ENCODE data around the gene CAPN12.
"Not testable (repeated sequence)": the region's sequence is repeated elsewhere in the genome, so short reads cannot be mapped to it uniquely, and the experiment has no call there.

Gene CAPN12

DNA sequence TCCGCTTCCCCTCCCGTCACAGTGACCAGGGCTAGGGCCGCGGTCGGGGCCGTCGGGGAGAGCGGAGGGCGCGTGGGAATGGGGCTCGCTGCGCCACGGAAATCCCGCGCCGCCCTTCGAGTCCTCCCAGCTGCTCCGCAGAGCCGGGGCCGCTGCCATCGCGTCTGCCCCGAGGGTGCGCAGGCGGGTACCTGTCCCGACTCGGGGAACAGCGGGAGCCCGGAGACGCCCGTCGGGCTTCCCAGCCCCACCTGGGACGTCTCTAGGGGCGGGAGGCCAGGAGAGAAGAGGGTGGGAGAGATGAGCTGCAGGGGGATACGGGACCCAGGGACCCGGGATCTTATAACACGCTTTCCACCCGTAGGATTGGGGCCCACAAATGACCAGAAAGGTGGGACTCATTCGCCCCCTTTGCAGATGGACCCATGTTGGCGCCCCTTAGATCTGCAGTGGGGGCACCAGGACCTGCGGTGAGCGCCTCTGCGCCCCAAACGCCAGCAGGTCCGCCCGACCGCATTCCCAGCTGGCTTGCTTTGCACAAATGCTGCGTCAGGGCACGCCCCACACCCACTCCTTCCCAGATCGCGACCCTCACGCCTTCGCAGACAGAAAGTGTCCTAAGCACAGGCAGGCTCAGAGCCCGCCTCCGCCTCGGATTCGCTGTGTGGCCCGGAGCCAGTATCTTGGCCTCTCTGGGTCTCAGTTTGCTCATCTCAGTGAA is 26.1 kb upstream of the CAPN12 start:
- DNase-seq = not testable (repeated sequence)

DNA sequence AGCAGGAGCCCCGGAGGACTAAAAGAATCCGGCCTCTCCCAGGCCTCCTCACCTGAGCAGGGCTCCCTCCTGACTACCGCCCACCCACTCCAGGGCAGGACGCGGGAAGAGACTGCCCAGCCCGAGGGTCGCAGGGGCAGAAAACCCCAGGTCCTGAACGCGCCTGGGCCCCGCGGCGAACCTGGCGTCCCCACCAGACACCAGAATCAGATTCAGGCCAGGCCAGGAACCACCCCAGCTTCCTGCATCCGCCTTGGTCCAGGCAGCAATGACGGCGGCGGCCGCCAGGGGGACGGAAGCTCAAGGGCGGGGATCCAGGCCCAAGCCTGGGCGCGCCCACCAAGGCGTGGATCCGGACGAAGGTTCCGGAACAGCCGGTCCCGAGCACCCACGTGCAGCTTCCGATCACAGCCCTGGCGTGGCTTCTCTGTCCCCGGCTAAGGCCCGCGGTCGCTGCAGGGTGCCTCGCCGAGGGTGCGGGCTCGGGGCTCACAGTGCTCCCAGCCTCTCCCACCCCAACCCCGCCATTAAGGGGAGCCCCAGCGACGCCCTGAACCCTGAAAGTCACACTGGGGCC is 25.4 kb upstream of the CAPN12 start:
- DNase-seq = no peak

DNA sequence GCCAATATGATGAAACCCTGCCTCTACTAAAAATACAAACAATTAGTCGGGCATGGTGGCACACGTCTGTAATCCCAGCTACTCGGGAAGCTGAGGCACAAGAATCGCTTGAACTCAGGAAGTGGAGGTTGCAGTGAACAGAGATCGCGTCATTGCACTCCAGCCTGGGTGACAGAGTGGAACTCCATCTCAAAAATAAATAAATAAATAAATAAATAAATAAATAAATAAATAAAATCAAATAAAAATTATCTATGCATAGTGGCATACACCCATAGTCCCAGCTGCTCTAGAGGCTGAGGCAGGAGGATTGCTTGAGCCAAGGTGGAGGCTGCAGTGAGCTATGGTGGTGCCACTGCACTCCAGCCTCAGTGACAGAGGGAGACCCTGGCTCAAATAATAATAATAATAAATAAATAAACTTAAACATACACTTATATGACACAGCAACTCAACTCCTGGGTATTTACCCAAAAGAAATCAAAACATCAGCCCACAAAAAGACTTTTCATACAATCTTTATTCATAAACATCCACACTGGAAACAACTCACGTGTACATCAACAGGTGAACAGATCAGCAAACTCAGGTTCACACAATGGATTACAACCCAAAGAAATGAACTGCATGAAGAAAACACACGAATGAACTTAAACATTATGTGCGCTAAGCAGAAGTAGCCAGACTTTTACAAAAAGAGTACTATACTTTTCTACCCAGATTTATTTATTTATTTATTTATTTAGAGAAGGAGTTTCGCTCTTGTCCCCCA is 22.2 kb upstream of the CAPN12 start:
- DNase-seq = no peak

DNA sequence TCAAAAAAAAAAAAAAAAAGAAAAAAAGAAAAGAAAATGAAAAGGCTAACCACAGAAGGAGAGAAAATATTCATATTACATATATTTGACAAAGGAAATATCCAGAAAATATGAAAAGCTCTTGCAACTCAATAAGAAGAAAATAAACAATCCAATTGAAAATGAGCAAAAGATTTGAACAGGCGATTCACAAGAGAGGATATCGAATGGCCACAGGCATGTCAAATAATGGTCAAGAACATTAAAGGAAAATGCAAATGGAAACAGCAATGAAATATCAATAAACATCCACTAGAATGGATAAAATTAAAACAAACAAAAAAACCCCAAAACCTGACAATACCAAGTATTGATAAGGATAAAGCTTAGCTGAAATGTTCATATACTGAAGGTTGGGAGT is 20.9 kb upstream of the CAPN12 start:
- no peak for DNase-seq

DNA sequence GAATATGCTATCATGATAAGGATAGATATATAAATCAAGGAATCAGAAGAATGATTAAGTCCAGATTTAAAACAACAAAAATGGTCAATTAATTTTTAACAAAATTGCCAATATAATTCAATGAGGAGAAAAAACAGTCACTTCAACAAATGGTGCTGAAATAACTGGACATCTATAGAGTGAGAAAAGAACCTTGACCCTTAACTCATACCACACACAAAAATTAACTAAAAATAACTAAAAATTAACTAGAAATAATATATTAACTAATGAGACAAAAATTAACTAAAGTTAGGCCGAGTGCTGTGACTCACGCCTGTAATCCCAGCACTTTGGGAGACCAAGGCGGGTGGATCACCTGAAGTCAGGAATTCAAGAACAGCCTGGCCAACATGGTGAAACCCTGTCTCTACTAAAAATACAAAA is 19.5 kb upstream of the CAPN12 start:
- DNase-seq = no peak

DNA sequence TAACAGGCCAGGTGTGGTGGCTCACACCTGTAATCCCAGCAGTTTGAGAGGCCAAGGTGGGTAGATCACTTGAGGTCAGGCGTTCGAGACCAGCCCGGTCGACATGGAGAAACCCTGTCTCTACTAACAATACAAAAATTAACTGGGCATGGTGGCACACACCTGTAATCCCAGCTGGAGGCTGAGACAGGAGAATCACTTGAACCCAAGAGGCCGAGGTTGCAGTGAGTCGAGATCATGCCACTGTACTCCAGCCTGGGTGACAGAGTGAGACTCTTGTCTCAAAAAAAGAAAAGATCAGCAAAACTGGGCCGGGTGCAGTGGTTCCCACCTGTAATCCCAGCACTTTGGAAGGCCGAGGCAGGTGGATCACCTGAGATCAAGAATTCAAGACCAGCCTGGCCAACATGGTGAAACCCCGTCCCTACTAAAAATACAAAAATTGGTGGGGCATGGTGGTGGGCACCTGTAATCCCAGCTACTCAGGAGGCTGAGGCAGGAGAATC is 17.7 kb upstream of the CAPN12 start:
- not testable (repeated sequence) for DNase-seq

DNA sequence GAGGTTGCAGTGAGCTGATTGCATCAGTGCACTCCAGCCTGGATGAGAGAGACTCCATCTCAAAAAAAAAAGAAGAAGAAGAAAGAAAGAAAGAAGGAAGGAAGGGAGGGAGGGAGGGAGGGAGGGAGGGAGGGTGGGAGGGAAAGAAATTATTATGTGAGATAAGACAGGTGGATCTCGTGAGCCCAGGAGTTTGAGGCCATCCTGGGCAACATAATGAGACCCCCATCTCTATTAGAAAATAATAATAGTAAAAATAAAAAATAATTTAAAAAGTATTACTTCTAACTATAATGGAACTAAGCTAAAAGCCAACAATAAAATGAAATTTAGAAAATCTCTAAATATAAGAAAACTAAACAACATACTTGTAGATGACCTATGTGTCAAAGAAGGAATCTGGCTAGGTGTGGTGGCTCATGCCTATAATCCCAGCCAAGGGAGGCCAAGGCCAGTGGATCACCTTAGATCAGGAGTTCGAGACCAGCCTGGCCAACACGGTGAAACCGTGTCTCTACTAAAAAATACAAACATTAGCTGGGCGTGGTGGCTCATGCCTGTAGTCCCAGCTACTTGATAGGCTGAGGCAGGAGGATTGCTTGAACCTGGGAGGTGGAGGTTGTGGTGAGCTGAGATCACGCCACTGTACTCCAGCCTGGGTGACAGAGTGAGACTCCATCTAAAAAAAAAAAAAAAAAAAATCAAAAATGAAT is 16.7 kb upstream of the CAPN12 start:
- DNase-seq = not testable (repeated sequence)

DNA sequence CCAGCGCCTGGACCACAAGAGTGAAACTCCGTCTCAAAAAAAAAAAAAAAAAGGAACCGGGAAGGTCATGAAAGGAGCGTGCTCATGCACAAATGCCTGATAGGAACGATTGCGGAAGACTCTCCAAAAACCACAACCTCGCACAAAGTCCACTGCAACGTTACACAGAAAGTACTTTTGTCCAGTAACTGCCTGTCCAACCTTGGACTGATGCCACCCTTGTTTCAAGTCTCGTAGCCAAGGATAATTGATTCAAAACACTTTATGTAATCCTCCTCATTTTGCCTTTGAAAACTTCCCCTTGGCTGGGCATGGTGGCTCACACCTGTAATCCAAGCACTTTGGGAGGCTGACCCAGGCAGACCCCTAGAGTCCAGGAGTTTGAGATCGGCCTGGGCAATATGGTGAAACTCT is 15.3 kb upstream of the CAPN12 start:
- DNase-seq = no peak

DNA sequence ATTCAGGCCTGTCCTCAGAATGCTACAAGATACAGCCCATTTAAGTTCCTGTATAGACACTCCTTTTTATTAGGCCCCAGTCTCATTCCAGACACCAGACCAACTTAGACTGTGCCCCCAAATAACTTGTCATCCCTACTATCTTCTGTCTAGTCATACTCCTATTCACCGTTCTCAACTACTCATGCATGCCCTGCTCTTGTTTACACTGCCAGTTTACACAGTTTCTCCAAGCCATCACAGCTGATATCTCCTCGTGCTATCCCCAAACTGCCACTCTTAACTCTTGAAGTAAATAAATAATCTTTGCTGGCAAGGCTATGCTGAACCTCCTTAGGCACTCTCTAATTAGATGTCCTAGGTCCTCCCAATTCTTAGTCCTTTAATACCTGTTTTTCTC is 9.9 kb upstream of the CAPN12 start:
- not testable (repeated sequence) for DNase-seq

DNA sequence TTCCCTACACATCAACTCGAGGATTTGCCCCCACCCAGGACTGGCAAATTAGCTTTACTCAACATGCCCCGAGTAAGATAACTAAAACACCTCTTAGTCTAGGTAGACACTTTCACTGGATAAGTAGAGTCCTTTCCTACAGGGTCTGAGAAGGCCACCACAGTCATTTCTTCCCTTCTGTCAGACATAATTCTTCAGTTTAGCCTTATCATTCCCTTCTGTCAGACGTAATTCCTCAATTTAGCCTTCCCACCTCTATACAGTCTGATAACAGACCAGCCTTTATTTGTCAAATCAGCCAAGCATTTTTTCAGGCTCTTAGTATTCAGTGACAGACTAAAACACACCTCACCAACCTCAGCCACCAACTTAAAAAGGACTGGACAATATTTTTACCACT is 9.5 kb upstream of the CAPN12 start:
- not testable (repeated sequence) for DNase-seq

DNA sequence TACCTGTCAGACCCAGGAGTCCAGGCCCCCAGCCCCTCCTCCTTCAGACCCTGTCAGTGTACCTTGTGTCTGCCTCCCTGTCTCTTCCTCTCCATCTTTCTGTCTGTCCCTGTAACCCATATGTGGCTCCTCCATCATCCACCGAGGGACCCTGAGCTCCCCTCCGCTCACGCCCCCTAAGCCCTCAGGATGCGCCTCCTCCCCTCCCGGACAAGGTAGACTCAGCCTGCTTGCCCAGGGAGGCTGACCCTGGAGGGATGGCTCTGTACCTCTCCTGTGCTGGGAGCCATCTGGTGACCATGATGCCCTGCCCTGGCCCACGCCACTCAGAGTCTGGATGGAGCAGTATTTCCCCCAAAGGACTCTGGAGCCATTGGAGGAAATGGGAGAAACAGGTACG is 1.0 kb upstream of the CAPN12 start:
- no peak for DNase-seq

DNA sequence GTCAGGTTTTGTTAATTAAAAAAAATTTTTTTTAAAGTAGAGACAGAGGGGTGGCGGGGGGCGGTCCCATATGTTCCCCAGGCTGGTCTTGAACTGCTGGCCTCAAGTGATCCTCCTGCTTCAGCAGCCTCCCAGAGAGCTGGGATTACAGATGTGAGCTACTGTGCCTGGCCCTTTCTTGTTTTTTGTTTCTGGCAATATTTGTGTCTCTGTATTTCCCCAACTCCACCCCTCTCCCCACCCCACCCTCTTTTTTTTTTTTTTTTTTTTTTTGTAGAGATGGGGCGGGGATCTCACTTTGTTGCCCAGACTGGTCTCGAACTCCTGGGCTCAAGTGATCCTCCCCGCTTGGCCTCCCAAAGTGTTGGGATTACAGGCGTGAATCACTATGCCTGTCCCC is 600 bp upstream of the CAPN12 start:
- DNase-seq = no peak

DNA sequence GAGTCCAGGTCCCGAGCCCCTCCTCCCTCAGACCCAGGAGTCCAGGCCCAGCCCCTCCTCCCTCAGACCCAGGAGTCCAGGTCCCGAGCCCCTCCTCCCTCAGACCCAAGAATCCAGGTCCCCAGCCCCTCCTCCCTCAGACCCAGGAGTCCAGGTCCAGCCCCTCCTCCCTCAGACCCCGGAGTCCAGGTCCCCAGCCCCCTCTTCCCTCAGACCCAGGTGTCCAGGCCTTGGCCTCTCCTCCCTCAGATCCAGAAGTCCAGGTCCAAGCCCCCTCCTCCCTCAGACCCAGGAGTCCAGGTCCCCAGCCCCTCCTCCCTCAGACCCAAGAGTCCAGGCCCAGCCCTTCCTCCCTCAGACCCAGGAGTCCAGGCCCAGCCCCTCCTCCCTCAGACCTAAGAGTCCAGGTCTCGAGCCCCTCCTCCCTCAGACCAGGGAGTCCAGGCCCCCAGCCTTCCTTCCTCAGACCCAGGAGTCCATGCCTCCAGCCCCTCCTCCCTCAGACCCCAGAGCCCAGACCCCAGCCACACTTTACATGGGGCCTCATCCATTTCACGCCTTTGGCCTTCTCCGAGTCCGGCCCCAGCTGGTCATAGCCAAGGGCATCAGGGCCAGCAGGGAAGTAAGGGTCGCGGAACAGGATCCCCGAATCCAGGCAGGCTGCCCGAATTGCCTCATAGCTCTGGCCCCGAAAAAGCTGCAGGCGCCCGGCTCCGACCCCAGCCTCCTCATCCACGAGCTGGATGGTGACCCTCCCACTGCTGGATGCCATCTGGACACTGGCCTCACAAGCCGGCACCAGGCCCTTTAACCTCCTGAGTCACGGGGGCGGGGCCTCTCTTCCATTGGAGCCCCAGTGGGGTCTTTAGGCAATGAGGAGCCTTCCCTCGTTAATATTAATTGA is 628 bp downstream of the CAPN12 start:
- no peak for DNase-seq

DNA sequence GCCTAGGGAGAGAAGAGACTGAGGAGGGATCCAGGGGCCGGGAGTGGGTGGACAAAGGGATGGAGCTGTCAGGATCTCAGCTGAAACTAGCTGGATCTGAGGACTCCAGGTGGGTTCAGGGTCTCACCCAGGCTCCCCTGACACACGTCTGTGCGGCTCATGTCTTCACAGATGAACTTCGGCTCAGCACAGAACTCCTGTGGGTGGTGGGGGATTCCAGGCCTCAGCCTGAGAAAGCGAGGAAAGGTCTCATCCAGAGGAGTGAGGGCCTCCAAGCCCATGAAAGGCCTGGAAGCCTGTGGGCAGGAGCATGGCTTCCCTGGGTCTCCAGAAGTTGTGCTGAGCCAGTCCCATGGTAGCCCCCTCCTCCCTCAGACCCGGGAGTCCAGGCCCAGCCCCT is 1.4 kb downstream of the CAPN12 start:
- no peak for DNase-seq

DNA sequence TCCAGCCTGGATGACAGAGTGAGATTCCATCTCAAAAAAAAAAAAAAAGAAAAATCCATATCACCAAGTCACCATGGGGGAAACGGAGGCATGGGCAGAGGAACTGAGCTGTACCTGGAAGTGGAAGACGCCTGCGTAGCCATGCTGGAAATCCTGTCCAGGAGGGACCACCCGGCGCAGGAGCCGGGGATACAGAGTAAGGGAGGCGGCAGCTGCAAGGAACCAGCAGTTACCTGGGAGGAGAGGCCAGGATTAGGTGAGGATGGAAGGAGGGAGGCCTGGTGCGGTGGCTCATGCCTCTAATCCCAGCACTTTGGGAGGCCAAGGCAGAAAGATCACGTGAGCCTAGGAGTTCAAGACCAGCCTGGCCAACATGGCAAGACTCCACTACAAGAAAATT is 2.0 kb downstream of the CAPN12 start:
- no peak for DNase-seq

DNA sequence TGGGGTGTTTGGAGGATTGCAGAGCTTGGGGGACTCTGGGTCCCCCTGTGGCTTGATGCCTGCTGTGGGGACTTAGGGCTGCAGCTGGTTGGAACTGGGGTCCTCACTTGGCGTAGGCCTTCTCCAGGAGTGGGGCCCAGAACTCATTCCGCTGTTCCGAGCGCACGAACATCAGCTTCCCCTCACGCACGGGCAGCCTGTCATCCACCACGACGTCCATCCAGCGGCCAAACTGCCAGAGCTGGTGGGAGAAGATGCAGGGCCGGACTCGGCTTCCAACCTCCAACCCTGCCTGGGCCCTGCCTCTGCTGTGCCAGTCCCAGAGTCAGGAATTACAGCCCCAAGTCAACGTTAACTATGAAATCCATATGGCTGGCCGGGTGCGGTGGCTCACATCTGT is 2.6 kb downstream of the CAPN12 start:
- no peak for DNase-seq

DNA sequence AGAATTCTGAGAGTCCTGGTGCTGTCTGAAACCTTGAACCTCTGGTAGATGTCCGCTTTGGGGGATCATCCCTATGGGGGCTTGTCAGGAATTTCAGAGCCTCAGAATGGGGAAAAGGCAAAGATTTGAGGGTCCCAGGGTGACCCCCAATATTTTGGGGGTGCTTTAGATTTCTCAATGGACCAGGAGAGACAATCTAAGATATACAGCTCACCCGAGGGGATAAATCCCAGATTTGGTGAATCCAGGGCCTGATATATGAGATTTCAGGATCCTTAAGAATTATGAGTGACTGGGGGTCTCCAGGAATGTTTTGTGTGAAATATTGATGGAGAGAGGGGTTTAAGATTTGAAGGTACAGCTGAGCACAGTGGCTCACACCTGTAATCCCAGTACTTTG is 3.3 kb downstream of the CAPN12 start:
- DNase-seq = no peak

DNA sequence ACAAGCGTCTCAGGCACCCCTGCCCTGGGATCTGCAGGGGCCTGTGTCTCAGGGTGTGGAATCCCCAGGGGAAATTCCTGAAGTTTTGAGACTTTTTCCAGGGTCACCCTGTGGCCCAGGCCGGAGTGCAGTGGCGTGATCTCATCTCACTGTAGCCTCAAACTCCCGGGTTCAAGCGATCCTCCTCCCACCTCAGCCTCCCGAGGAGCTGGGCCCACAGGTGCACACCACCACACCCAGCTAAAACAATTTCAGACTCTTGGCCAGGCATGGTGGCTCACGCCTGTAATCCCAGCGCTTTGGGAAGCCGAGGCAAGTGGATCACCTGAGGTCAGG is 4.0 kb downstream of the CAPN12 start:
- DNase-seq = no peak

DNA sequence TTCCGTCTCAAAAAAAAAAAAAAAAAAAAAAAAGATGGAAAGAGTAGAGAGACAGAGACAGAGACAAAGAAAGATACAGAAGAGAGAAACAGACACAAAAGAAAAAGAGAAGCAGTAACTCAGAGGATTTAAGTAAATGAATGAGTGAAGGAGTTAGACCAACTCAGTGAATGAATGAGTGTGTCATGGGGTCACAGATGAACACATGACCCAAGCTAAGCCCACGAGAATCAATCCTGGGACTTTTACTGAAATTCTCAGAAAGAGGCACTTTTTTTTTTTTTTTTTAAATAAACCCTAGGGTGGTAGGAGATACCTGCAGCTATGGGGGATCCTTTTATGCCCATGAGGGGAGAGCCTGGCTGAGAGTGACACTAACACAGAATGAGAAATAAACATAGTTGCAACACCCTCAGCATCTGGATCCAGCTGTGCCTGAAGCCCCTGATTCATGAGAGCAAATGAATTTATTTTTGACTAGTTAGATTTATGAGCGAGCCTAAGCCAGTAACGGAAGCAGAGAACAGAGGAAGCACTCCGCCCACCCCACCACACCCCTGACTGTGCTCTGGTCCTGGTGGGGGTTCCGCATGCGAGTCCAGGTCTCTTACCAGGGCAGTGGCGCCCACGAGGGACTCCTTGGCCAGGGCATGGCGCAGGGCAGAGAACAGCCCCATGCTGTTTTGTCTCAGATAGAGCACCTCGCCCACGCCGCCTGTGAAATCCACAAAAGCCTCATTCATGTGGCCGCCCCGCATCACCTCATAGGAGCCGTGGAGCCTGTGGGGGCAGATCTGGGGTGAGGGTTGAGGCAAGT is 4.6 kb downstream of the CAPN12 start:
- DNase-seq = no peak

DNA sequence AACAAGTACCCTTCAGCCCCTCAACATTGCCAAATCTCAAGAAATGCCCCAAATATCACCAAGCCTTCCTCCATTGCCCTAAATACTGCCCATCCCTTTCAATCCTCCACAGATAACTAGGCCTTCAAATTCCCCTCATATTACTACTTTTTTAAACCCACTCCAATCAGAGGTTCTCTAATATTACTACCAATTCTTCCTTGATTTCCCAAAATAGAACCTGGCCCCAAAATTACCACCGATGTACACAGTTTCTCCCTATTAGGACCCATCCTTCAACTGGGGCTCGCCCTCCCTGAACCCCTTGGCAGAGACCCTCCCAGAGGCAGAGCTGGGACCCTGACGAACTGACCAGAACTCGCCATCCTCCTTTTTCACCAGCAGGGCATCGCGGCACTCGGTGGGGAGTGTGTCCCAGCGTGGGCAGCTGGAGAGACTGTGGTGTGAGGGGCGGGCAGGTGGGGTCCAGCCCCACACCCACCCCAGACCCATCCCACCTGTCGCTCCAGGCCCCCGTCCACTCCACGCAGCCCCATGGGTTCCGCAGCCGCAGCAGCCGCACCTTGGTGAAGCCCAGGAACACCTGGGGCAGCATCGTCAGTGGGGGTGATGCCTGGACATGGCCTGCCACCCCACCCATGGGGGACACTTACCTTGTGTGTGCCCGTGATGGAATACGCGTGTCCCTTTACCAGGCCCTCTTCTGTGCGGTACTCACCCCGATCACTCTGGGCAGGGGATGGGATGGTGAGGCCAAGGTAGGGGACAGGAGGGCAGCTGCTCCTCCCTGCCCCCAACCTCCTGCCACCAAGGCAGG is 6.1 kb downstream of the CAPN12 start:
- DNase-seq = no peak

Measured in SHP77 (cell line).